ENCODE results near the gene NAT16. TPM values are rescaled to one million over a fixed set of nuclear protein-coding genes. Genes with fewer than 3 reads are reported as not detected.

NAT16 gene
- total and polyA plus RNA-seq, 9 of the 15 experiments (the other 6 are each of a cell fraction or from before 2014, with no cell fraction given) = 0.04 TPM; not detected in 8

DNA sequence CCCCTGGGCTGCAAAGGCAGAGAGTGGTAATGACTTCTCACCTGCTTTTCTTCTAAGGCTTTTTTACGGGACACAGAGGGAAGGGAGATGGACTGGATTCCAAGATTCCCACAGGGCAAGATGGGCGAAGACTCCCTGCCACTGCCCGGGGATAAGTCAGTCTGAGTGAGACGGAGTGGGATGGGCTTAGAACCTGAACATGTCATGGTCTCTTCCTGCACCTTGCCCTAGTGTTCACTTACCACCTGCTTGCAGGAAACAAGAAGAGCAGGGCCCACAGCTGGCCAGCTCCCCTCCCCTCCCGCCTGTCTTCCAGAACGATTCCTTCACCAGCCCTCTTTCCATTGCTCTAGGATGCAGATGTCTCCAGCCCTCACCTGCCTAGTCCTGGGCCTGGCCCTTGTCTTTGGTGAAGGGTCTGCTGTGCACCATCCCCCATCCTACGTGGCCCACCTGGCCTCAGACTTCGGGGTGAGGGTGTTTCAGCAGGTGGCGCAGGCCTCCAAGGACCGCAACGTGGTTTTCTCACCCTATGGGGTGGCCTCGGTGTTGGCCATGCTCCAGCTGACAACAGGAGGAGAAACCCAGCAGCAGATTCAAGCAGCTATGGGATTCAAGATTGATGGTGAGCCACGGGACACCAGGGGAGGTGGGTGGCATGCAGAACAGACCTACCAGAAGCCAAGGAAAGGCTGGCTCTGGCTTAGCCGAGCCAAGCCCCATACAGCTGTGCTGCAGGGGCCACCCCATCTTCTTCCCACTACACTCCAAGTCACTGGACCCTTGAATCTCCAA is 51.9 kb downstream of the NAT16 start:
- H3K27me3 ChIP-seq (ENCODE audit: control insufficient read depth in 2 of 2, insufficient read depth in 2 of 2, low read length in 2 of 2) = no peaks in the 10 kb centered on the region
- H3K9ac ChIP-seq (ENCODE audit: insufficient read depth in 1 of 2, low read depth in 2 of 2, low read length in 2 of 2) = 0 out of 4 replicates have a peak overlapping the region, but pooled peaks of 1 of the 2 experiments have one; percentile 4
- H2AFZ ChIP-seq (ENCODE audit: low read depth, low read length) = no peak overlapping the region
- H3K9me3 ChIP-seq (replicated peaks; ENCODE audit: control insufficient read depth, insufficient read depth, low read depth, low read length) = no peaks in the 10 kb centered on the region
- TF ChIP-seq EGR1 (conservative IDR thresholded peaks at IDR 0.05) (no peak), SNIP1 (IDR thresholded peaks at IDR 0.05; ENCODE audit: low read depth) (no peak), SMAD1 (IDR thresholded peaks at IDR 0.05; ENCODE audit: low read depth, low read length, partially characterized antibody) (no peak), NR2C1 (IDR thresholded peaks at IDR 0.05) (no peak), NR2C1 (tag; IDR thresholded peaks at IDR 0.05) (no peak), NFIC (IDR thresholded peaks at IDR 0.05) (peak; percentile 35; the same call in 1 of the 2 replicates), CREM (IDR thresholded peaks at IDR 0.05; ENCODE audit: low read depth) (no peak)
- TF ChIP-seq, protein P1, sequence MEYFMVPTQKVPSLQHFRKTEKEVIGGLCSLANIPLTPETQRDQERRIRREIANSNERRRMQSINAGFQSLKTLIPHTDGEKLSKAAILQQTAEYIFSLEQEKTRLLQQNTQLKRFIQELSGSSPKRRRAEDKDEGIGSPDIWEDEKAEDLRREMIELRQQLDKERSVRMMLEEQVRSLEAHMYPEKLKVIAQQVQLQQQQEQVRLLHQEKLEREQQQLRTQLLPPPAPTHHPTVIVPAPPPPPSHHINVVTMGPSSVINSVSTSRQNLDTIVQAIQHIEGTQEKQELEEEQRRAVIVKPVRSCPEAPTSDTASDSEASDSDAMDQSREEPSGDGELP (CRISPR knock-in tag; IDR thresholded peaks at IDR 0.05; ENCODE audit: borderline replicate concordance) = 0 out of 2 replicates have a peak, but pooled peaks have one; percentile 2
- TF ChIP-seq, protein P2, sequence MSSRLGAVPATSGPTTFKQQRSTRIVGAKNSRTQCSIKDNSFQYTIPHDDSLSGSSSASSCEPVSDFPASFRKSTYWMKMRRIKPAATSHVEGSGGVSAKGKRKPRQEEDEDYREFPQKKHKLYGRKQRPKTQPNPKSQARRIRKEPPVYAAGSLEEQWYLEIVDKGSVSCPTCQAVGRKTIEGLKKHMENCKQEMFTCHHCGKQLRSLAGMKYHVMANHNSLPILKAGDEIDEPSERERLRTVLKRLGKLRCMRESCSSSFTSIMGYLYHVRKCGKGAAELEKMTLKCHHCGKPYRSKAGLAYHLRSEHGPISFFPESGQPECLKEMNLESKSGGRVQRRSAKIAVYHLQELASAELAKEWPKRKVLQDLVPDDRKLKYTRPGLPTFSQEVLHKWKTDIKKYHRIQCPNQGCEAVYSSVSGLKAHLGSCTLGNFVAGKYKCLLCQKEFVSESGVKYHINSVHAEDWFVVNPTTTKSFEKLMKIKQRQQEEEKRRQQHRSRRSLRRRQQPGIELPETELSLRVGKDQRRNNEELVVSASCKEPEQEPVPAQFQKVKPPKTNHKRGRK (tag; IDR thresholded peaks at IDR 0.05) = 0 out of 2 replicates have a peak, but pooled peaks have one; percentile 42
- H3K36me3 ChIP-seq (ENCODE audit: control insufficient read depth, insufficient read depth, low read length) = no peaks in the 10 kb centered on the region
- no TSS peak for BruUV-seq (replicated peaks)
- no peak overlapping the region for H3K27ac ChIP-seq (ENCODE audit: extremely low read depth, low read depth, low read length)
- H3K4me2 ChIP-seq (ENCODE audit: insufficient read depth, low read length) = no peak overlapping the region; the same call in 1 of the 2 replicates
- peaks cover 18 to 27% of the 10 kb centered on the region in 2 experiments for H3K4me1 ChIP-seq (replicated peaks in 1 of 2; ENCODE audit: control insufficient read depth in 2 of 2, insufficient read depth in 2 of 2, low read length in 2 of 2)
- intact Hi-C loops (cut with micrococcal nuclease) = no loop called here
- no peaks in the 10 kb centered on the region for H3K9me1 ChIP-seq (ENCODE audit: control insufficient read depth, insufficient read depth, low read length)
- ChIA-PET POLR2A (interaction anchor here (0.6 to 1.4 kb wide), 4 partner anchors 11 to 26 kb away, joined by 3 to 6 read pairs (median 4); no protein-coding TSS in a partner anchor), CTCF (ENCODE audit: low intra/inter-chr PET ratio) (interaction anchor here (0.5 kb wide), 1 partner anchor 143 kb away, joined by 6 read pairs; no protein-coding TSS in a partner anchor)
- ATAC-seq = no peak
- H4K20me1 ChIP-seq (replicated peaks; ENCODE audit: control insufficient read depth, insufficient read depth, low read length) = no peaks in the 10 kb centered on the region
- FAIRE-seq = no peak
- no peaks in the 10 kb centered on the region for H3K79me2 ChIP-seq (ENCODE audit: control insufficient read depth, insufficient read depth, low read length)
- no peak overlapping the region for H3K4me3 ChIP-seq
- peak in 1 of 4 experiments; percentile 9 for DNase-seq (ENCODE audit: extremely low read depth in 1 of 4, low spot score in 3 of 4)
- 60% methylated on average over 14 of the region's 14 CpGs for WGBS (ENCODE audit: insufficient coverage, low coverage, missing lambda C conversion rate)
- in situ Hi-C loops (cut with MboI) = no loop called here
